B cell (primary cell): Measurements from ENCODE around the gene KLHL33. TPM values are rescaled to one million over a fixed set of nuclear protein-coding genes. Genes with fewer than 3 reads are reported as not detected.
A peak's percentile ranks its signal among the peaks of the same experiment; 100 is the strongest.

Experiments
- ATAC-seq: fragments of 200-7000 bp; cut with Tn5 transposase; one replicate; pipeline ENCODE4 v1.10.0; 2021; ENCODE audit warnings: low read depth, mild to moderate bottlenecking, moderate number of reproducible peaks, moderate library complexity
- CTCF ChIA-PET: fragments of 350-600 bp; sonication (Branson Sonifier 250); formaldehyde crosslinking; loops from one replicate; lab custom pipeline; 2021; ENCODE audit warnings: antibody characterized with exemption, inconsistent platforms; lab: Charles Lee
- POLR2A ChIA-PET: fragments of 350-600 bp; sonication (Branson Sonifier 250); formaldehyde crosslinking; loops from one replicate; lab custom pipeline; 2021; ENCODE audit warnings: antibody characterized with exemption; lab: Charles Lee
- DNase-seq: peaks from one replicate; pipeline ENCODE4 v3.0.0; 2013
- H2AFZ ChIP-seq: 2 replicates; pipeline ENCODE4 v1.6.1; 2012; ENCODE audit warnings: mild to moderate bottlenecking, low read depth, low read length; ENCODE audit not compliant: insufficient read depth, poor library complexity, severe bottlenecking
- H3K27ac ChIP-seq, 2 donors: 1 replicate in 1 of 2; 2 replicates in 1 of 2; pipeline ENCODE4 v1.5.1; 2012 to 2013; ENCODE audit warnings: low read length in 2 of 2, mild to moderate bottlenecking in 2 of 2, moderate library complexity in 1 of 2
- H3K27me3 ChIP-seq, 4 experiments: fragments of 200-600 bp in 1 of 4; sonication (generic) in 1 of 4; replicated peaks in 1 of 4; 1 replicate in 2 of 4; 2 replicates in 2 of 4; pipeline versions ENCODE4 v1.6.1 to v1.7.0; 2013 to 2016; ENCODE audit warnings: low read length in 3 of 4, mild to moderate bottlenecking in 2 of 4, mixed read lengths in 1 of 4, moderate library complexity in 1 of 4; ENCODE audit not compliant: insufficient read depth in 4 of 4, control insufficient read depth in 3 of 4; ENCODE audit errors: control extremely low read depth in 1 of 4
- H3K36me3 ChIP-seq, 2 experiments: replicated peaks in 1 of 2; 1 replicate in 1 of 2; 2 replicates in 1 of 2; pipeline versions ENCODE4 v1.6.1 to v1.7.1; 2013; ENCODE audit warnings: low read length in 1 of 2; ENCODE audit not compliant: insufficient read depth in 2 of 2, control insufficient read depth in 1 of 2; ENCODE audit errors: control extremely low read depth in 1 of 2, extremely low read depth in 1 of 2
- H3K4me1 ChIP-seq, 2 donors: fragments of 200-600 bp in 1 of 2; sonication (generic) in 1 of 2; 1 replicate in 1 of 2; 2 replicates in 1 of 2; pipeline versions ENCODE4 v1.5.1 to v1.6.1; 2013 to 2017; ENCODE audit warnings: low read length in 2 of 2; ENCODE audit not compliant: control insufficient read depth in 2 of 2, insufficient read depth in 2 of 2
- H3K4me2 ChIP-seq: replicated peaks from 2 replicates; pipeline ENCODE3; 2012; ENCODE audit warnings: mild to moderate bottlenecking, low read depth, low read length; ENCODE audit not compliant: poor library complexity, severe bottlenecking
- H3K4me3 ChIP-seq, 5 experiments: fragments of 200-600 bp in 1 of 5; sonication (generic) in 1 of 5; 1 replicate in 3 of 5; 2 replicates in 2 of 5; pipeline versions ENCODE4 v1.5.1 to v1.7.0; 2011 to 2016; ENCODE audit warnings: low read length in 4 of 5, mild to moderate bottlenecking in 4 of 5, low read depth in 2 of 5, control low read depth in 1 of 5, moderate library complexity in 1 of 5; ENCODE audit not compliant: insufficient read depth in 1 of 5; ENCODE audit errors: control extremely low read depth in 1 of 5, extremely low read depth in 1 of 5
- H3K79me2 ChIP-seq: fragments of 200-600 bp; sonication (generic); one replicate; pipeline ENCODE4 v1.6.0; 2016; ENCODE audit warnings: low read length; ENCODE audit not compliant: control insufficient read depth, insufficient read depth
- H3K9ac ChIP-seq: fragments of 200-600 bp; sonication (generic); 2 replicates; pipeline ENCODE4 v1.6.1; 2017; ENCODE audit warnings: mild to moderate bottlenecking, low read length, moderate library complexity
- H3K9me3 ChIP-seq, 3 donors: one replicate each; pipeline versions ENCODE4 v1.6.1 to v1.7.1; 2013; ENCODE audit warnings: low read length in 2 of 3; ENCODE audit not compliant: control insufficient read depth in 2 of 3, insufficient read depth in 1 of 3; ENCODE audit errors: control extremely low read depth in 1 of 3
- H4K20me1 ChIP-seq: 2 replicates; pipeline ENCODE4 v1.6.0; 2012; ENCODE audit warnings: mild to moderate bottlenecking, low read length; ENCODE audit not compliant: insufficient read depth, control insufficient read depth, poor library complexity, severe bottlenecking
- H3K27ac Mint-ChIP-seq: one replicate; pipeline ENCODE4 v1.8.0; 2021; ENCODE audit warnings: mixed read lengths
- H3K27me3 Mint-ChIP-seq: one replicate; pipeline ENCODE4 v1.8.0; 2021; ENCODE audit warnings: mixed read lengths
- H3K4me1 Mint-ChIP-seq: one replicate; pipeline ENCODE4 v1.8.0; 2021; ENCODE audit warnings: mixed read lengths
- H3K4me3 Mint-ChIP-seq: one replicate; pipeline ENCODE4 v1.8.0; 2021; ENCODE audit warnings: mixed read lengths
- H3K9me3 Mint-ChIP-seq: one replicate; pipeline ENCODE4 v1.8.0; 2022; ENCODE audit warnings: mixed read lengths; ENCODE audit not compliant: insufficient read depth
- CTCF ChIP-seq: fragments of 200-600 bp; IDR thresholded peaks from one replicate; pipeline ENCODE4 v1.8.0; 2022; ENCODE audit warnings: antibody characterized with exemption, mild to moderate bottlenecking
- EZH2 ChIP-seq: IDR thresholded peaks from 2 replicates; pipeline ENCODE4 v1.6.1; 2012; ENCODE audit warnings: borderline replicate concordance, low read depth, mild to moderate bottlenecking, moderate library complexity, low read length; ENCODE audit not compliant: insufficient read depth, poor library complexity, severe bottlenecking
- WGBS: methylation state at CpG from one replicate; pipeline ENCODE4 v1.1.5; 2013; ENCODE audit warnings: missing lambda C conversion rate; ENCODE audit not compliant: insufficient coverage; 5-methylcytosine and 5-hydroxymethylcytosine counted together
- intact Hi-C: fragments of 100-400 bp; cut with micrococcal nuclease; formaldehyde crosslinking; loops from one replicate; pipeline ENCODE4 v1.10.0; 2022
- polyA plus RNA-seq: library from polyadenylated mRNA; depleted of rRNA; stranded (reverse); fragments of >200 nt; gene quantifications from 2 replicates; pipeline ENCODE4 v1.2.3, GENCODE V29; 2012
- total RNA-seq, 2 donors: library from RNA; stranded (reverse); fragments of 120-200 nt in 1 of 2; gene quantifications; 1 replicate in 1 of 2; 2 replicates in 1 of 2; pipeline versions ENCODE4 v1.2.3 to v1.2.4, GENCODE V29; 2013 to 2022

The KLHL33 gene
- total and polyA plus RNA-seq, 2 donors (not counting 1 experiment from before 2014, with no cell fraction given): 0.20 to 0.25 TPM

GRCh38 chr14:20458031-20458789, 22.2 kb upstream of the KLHL33 start:
- no peak overlapping the region for H2AFZ ChIP-seq
- POLR2A ChIA-PET: no interaction called here
- H3K4me3 ChIP-seq: no peak overlapping the region
- intact Hi-C loops: no loop called here
- no peak for DNase-seq
- peaks cover 32 to 67% of the 10 kb centered on the region in 2 donors for H3K4me1 ChIP-seq
- peaks cover 27% of the 10 kb centered on the region for H4K20me1 ChIP-seq
- H3K4me2 ChIP-seq: no peak overlapping the region
- peaks cover 57% of the 10 kb centered on the region for H3K79me2 ChIP-seq
- 58% methylated on average over 4 of the region's 8 CpGs for WGBS
- Mint-ChIP-seq H3K4me3 (no peak overlapping the region), H3K4me1 (peaks cover 33% of the 10 kb centered on the region), H3K9me3 (no peaks in the 10 kb centered on the region), H3K27me3 (no peaks in the 10 kb centered on the region), H3K27ac (peak overlapping the region; percentile 98)
- ATAC-seq: no peak
- H3K9ac ChIP-seq: no peak overlapping the region
- peaks cover 16 to 39% of the 10 kb centered on the region in 2 experiments for H3K36me3 ChIP-seq
- no peaks in the 10 kb centered on the region for H3K9me3 ChIP-seq
- H3K27me3 ChIP-seq: no peaks in the 10 kb centered on the region
- CTCF ChIA-PET: interaction anchor here (0.6 to 1.0 kb wide), 2 partner anchors 41 to 43 kb away, joined by 3 read pairs; no protein-coding TSS in a partner anchor
- TF ChIP-seq CTCF (no peak), EZH2 (no peak)
- peak overlapping the region in 1 of 2 donors; percentile 98 for H3K27ac ChIP-seq

- peaks cover 27 to 67% of the 10 kb centered on the region in 2 donors for H3K4me1 ChIP-seq
- no peak overlapping the region for H3K9ac ChIP-seq
- H3K27me3 ChIP-seq: no peaks in the 10 kb centered on the region
- no peak for ATAC-seq
- H3K36me3 ChIP-seq: peaks cover 16 to 45% of the 10 kb centered on the region in 2 experiments
- H3K4me3 Mint-ChIP-seq: no peak overlapping the region
- H2AFZ ChIP-seq: no peak overlapping the region
- no peaks in the 10 kb centered on the region for H3K9me3 ChIP-seq
- CTCF ChIA-PET: no interaction called here
- POLR2A ChIA-PET: interaction anchor here (0.6 kb wide), 1 partner anchor 928 kb away, joined by 3 read pairs; no protein-coding TSS in a partner anchor
- no peak overlapping the region for H3K27ac Mint-ChIP-seq
- no peaks in the 10 kb centered on the region for H3K27me3 Mint-ChIP-seq
- H3K4me1 Mint-ChIP-seq: peaks cover 38% of the 10 kb centered on the region
- TF ChIP-seq EZH2: no peak
- TF ChIP-seq CTCF: no peak
- intact Hi-C loops: no loop called here
- no peaks in the 10 kb centered on the region for H3K9me3 Mint-ChIP-seq
- no peak overlapping the region for H3K4me3 ChIP-seq
- no peak overlapping the region for H3K4me2 ChIP-seq
- peaks cover 27% of the 10 kb centered on the region for H4K20me1 ChIP-seq
- 97% methylated on average over 10 of the region's 13 CpGs for WGBS
- peak overlapping the region in 1 of 2 donors; percentile 27 for H3K27ac ChIP-seq
- H3K79me2 ChIP-seq: peaks cover 66% of the 10 kb centered on the region
- no peak for DNase-seq
These were observed 21.0 kb upstream of the KLHL33 start for GRCh38 chr14:20456971-20457370.
